Stimulated activated CD4-positive, alpha-beta T cell treated with anti-CD3 and anti-CD28 coated beads, TNF-alpha, amount 100 ng/mL, for 1 hour (primary cell): ENCODE results near the gene THRB.

ENCODE experiments used
- DNase-seq, 3 donors: peaks; one replicate each; pipeline ENCODE4 v3.0.0-alpha.2; 2020; ENCODE audit warnings: low read depth in 3 of 3, low spot score in 1 of 3

THRB gene

DNA sequence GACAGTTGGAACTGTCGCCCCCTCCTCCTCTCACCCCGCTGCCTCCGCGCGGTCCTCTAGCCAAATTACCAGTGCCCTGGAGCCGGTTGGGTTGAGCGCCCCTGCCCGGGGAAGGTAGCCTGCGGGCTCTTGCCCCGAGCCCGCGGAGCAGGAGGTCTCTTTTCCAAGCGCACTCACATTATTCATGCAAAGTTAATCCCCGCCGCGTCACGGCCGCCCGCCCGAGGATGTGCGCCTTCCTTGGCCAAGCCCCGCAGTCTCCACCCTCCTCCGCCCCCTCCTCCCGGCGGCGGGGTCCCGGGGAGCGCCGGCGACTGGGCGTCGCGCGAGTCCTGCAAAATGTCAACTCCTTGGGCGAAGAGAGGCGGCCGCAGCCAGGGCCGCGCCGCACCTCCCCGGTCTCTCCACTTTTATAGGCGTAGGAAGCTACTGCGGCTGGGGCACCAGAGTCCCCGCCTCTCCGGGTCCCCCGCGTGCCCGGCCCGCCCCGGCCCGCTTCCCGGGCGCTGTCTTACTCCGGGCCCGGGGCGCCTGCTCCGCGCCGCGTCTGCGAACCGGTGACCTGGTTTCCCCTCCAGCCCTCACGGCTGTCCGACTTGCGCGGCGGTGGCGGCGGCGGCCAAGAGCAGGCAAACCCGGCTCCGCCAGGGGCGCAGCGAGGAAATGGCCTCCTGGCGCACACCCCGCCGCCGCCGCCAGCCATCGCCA, at the start of gene THRB:
TSS of gene THRB (minus strand) at position 233 of the 708 bp plus-strand sequence.
- no peak for DNase-seq

DNA sequence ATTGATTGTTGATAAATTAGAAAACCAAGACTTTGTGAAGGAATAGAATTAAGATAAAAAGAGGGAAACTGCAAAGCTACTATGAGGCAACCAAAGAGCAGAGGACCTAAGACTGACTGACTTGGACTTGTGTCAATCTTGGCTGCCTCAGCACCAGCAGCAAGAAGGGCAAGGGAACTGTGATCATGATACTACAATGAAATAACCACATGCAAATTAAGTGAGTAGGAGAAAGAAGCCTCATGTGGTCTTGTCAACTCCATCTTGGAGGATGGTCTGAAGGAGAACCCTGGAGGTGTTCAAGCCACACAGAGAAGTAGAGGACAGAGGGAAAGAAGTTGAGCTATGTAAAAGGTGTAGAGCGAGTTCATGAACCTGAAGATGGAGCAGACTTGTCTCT, 47.3 kb upstream of the THRB start:
- no peak for DNase-seq

DNA sequence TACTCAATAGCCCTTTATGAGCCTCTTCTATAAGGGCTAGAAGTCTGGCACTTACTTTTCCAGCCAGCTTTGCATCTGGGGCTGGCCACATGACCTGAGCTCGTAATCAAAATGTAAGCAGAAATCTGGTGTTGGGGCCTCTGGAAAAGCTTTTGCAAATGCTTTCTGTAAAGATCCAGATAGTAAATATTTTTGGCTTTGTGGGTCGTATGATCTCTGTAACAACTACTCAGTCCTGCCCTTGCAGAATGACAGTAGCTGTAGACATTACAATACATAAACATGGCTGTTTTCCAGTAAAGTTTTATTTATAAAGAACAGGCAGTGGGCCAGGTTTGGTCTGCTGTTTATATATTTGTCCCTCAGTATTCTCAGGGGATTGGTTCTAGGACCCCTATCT, 46.2 kb upstream of the THRB start:
- DNase-seq: no peak

DNA sequence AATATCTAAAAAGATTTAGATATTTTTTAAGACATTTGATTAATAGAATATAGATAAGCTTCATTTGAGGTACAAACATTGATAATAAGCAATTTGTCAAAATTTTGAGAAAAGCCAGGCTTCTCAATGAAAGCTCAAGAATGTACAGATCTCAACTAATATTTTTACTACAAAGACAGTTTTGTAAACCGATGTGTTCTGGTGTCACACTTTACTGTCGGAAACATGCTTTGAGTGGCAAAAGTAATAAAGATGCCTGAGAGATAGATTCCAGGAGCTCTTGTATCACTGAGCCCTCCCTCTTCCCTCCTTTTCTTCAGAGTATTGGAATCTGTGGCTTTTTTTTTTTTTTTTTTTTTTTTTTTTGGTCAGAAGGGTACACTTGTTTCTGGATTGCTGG, 45.0 kb upstream of the THRB start:
- no peak for DNase-seq

DNA sequence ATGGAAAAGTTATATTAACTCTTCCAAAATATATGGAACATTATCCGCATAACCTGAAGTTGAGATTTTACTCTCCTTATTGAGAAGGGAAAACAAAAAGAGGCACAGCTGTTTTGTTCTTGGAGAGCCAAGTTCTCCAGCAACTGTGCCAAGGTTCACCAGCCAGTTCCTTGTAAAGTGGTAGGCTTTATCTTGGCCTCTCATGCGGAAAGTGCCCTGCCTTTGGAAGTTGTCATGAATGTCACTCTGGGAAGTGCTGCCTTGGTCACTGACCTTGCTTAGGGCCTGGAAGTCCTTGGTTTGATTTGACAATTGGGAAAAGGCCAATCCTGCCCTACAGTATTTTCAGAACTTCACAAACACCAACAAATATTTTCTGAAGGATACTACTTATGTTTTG, 44.2 kb upstream of the THRB start:
- no peak for DNase-seq

DNA sequence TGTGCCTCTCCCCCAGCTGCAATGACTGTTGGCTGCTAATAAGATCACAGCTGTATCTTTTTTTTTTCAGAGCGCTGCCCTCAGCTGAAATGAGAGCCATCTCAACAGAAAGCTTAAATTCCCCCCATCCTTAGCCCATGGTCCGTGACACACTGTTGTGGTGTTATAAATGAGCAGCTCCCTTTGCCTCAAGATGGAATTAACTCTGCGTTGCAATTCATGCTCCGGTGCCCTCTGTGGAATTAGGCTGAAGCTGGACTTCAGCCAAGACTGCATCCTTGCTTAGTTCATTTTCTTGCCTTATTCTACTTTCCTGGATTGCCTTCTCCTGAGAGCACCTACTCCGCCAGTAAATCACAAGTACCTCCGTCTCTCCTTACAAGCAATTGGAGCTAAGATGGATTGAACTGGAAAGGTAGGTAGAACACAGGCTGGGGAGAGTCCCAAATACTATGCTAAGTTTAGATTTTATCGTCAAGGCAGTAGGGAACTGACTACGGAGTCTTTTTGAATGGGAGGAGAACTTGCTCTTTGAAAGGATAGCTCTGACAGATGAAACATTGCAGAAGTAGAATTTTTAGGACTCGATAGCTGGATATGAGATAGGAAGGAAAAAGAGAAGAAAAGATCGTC, 39.0 kb upstream of the THRB start:
- no peak for DNase-seq

DNA sequence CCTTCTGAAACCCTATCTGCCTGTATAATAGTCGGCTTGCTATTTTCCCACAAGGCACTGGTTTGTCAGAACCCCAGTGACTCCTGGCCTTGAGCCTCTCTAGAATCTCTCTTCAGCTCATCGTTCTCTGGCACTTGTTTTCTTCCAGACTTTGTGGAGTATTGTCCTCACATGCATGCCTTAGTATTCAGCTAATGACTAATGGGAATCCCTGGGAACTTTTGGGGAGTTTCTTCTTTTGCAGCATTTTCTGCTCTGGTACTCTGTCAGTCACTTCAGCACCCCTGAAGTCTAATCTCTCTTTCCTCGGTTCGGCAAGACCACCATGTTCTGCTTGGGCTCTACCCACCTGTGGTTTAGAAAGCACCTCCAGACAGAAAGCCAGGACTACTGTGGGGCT, 35.8 kb upstream of the THRB start:
- no peak for DNase-seq

DNA sequence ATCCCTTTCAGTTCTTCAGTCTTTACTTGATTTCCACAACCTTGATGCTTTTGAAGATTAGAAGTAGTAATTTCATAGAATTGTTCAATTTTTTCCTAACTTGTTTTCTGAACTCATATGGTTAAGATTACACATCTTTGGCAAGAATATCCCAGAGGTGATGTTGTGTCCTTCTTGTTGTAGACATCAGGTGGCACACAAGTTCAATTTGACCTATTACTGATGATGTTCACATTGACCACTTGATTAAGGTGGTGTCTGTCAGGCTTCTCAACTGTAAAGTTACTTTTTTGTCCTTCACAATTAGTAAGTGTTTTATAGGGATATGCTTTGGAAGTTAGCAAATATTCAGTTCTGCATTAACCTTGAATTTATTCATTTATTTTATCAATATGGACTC, 34.6 kb upstream of the THRB start:
- no peak for DNase-seq

DNA sequence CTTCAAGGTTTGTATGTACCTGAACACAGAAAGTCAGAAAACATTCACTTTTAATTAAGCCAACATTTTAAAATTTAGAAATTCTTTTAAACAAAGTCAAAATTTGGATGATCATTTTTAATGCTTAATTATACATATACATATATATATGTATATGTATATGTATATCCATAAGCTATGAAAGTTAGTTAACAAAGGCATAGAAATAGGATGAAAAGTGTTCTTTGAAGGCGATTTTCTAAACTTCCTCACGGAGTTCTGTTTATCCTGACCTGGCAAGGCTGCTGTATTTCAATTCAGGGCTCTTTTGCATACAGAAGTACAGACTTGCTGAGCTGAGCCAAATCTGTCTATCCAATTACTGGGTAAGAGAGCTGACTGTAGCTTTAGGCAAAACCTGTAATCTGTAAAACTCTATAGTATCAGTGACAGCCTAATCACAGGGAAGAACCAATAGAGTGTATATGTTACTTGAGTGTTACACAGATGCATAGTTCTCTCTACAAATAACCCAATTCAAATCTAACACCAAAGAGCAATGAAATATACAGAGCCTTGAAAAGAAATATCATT, 32.1 kb upstream of the THRB start:
- DNase-seq: no peak

DNA sequence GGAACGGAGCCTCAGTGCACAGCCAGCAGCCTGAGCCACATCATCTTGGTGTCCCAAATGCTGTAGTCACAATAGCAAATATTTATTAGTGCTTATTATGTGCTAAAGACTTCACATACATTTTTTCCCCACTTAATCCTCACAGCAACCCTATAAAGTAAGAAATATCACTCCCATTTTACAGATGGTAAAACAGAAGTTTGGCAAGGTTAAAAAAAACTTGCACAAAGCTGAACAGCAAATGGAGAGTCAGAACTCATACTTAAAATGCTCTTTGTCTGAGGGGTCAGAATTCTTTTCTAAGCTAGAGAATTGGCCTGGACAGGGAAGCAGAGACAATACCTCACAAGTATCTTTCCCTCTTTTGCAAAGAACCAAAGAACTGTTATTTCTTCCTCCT, 30.9 kb upstream of the THRB start:
- no peak for DNase-seq

DNA sequence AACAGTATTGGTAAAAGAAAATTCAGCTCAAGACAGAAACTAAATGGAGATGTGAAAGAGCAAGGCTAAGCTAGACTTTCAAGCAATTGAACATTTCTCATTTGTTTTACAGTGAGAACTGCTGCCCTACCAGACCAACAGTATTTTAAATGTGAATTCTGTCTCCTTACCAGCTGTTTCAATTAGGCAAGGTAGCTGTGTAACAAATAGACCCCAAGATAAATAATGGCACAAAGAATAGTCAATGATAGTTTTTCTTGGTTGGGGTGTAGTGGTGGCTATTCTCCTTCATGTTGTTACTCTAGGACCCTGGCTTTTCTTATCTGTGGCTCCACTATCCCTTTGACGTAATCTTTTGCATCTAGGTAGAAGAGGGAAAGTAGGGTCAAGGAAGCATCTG, 30.4 kb upstream of the THRB start:
- no peak for DNase-seq

DNA sequence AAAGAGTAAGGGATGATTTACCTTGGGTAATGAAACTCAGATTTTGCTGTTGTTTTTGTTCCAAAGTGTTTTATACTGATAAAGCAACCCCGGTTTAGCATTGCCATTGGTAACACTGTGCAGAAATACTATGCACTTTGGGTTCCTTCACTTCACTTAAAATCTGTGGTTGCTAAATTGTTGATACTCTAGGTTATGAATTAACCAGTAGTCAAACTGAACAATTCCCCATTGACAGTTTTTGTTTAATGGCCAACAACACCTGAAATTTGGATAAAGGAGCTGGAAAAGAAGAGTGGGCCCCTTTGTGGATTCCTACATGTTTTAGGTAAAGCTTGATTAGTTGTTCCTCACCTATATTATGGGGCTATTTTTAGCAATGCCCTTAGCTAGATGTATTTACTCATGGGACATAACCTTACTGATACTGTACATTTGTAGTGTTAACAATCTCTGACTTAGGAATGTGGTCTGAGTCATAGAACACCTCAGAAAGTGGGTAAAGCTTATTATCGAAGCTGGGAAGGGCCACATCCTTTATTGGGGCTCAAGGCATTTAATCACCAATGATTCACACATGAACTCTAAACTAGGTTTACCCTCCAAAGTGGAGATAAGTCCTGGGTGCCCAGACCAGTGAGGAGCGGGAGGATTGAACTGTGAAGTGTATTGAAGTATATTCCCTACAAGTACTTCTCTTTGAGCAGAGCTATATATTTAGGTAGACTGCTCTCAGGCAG, 29.5 kb upstream of the THRB start:
- no peak for DNase-seq

DNA sequence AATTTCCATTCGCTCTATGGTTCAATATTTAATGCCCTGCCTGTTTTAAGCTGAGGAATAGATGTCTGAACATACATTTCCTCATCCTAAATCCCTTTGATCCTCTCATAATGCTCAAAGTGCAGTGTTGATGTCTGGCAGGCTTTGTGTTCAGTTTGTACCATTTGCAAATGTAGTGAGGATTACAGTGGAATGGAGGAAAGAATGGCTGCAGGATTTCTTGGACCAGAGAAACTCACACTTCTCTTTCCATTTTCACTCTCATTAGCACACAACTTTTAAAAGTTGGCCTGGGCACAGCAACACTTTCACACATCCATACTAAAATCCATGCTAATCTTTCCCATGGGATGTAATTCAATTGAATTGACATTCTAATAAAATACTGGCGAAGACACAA, 28.6 kb upstream of the THRB start:
- DNase-seq: no peak

DNA sequence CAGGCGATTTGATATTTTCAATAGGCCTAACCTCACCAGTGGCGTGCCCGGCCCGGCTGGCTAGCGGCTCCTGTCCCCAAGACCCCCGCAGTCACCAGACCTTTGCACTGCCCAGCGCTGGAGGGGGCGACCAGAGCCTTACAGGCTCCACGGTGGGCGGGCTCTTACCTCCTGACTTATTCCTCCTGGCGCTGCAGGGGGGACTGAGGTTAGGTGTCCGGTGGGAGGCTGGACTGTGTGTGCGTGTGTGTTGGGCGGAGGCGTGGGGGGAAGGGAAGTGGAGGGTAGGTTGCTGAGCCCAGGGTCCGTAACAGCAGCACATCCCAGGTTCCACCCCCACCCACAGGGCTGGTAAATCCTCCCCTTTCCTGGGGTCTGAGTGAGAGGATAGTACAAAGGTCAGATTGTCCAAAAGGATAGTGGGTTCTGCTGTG, 27.5 kb upstream of the THRB start:
- no peak for DNase-seq

DNA sequence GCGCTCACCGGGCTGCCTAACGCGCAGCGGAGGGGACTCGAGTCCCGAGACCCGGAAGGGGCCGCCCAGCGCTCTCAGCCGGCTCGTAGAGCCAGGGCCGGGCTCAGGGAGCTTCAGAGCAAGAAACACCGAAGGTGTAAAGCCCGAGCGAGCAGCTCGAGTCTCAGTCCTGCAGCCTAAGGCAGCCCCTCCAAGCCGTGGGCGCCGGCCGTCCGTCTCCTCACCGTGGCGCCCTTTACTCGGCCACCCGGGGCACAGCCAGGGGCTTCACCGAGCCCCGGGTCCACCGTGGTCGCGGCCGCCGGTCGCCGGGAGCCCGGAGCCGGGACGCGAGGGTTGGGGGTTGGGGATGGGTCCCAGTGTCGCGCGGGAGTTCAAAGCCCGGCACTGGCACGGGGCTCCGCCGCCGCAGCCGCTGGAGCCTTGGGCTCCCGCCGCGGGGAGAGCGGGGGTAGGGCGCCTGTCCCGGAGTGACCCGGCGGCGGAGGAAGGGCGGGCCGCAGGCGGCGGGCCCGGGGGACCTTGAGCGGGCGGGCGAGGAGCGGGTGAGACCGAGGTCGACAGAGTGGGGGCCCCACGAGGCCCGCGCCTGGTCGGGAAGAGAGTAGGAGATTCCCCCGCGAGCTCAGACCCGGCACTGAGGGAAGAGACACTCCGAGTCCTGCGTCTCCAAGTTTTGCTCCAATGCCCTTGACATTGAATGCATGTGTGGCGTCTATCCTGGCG, 26.9 kb upstream of the THRB start:
- DNase-seq: no peak

DNA sequence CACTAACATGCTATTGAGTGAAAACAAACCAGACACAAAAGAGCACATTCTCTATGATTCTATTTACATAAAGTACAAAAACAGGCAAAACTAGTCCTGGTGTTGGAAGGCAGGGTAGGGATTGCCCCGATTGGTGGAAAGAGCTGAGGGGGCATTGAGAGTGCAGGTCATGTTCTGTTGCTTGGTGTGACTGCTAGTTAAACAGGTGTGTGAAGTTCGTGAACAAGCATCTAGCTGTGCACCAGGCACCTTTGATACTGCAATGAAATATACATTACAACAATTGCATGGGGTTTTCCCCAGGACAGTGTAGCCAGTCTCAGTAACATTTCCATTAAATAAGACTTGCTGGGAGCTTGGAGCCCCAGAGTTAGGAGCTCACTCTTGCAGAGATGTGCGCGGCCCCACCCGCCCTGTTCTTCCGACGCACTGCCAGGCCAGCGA, 26.3 kb upstream of the THRB start:
- no peak for DNase-seq

DNA sequence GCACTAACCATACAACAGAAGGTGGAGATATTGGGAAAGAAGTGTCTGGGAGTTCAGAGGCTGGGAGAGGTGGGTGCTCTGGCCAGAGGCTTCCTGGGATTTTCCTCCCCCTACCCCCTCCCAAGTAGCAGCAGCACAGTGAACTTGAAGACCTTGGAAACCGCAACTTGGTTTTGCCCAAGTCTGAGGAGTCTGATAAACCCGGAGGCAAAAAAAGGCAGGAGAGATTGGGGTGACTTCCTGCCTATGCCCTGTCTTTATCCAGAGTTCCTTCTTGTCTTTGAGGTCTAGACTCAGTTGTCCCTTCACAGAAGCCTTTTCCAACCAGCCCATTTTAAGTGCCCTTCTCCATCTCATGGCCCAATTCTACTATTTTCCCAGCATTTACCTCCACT, 25.4 kb upstream of the THRB start:
- no peak for DNase-seq

DNA sequence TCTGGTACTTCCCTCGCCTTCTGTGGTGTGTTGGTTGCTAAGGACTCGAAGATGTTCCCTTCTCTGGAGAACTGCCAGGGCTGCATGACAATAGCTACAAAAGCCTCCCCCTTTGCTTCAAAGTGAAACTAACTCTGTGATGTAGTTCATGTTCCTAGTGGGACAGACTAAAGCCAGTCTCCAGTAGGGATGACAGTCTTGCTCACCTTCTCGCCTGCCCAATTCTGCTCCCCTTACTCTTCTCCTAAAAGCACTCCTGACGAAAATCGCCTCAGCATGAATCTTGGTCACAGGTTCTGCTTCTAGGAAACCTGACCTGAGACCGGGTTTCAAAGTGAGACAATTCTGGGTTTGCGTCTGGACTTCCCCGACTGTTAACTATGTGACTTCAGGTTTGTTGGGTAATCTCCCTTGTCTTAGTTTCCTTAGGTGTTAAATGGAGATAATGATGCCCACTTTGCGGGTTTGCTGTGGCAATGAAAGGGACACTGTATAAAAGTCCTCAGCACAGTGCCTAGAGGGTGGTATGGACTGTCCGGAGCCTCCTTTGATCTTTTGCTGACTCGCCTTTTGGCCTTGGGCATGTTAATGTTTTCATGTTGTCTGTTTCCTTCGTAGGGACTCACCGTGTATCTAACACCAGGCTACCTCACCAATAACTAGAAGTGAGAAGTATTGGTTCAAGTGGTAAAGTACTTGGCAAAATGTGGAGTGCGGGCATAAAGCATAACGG, 24.9 kb upstream of the THRB start:
- DNase-seq: no peak

DNA sequence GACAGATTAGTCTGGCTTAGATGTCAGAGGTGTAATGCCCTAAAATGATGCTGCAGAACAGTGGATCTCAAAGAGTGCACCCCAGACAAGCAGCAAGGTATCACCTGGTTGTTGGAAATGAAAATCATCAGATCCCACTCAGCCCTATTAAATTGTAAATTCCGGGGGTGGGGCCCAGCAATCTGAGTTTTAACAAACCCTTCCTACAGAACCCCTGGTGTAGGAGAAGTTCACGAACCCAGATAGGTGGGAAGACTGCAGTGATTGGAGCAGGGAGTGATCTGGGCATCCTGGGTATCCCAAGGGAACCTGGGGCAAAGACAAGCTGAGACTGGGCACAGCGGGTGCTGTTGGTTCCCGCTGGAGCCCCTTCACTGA, 24.3 kb upstream of the THRB start:
- no peak for DNase-seq

DNA sequence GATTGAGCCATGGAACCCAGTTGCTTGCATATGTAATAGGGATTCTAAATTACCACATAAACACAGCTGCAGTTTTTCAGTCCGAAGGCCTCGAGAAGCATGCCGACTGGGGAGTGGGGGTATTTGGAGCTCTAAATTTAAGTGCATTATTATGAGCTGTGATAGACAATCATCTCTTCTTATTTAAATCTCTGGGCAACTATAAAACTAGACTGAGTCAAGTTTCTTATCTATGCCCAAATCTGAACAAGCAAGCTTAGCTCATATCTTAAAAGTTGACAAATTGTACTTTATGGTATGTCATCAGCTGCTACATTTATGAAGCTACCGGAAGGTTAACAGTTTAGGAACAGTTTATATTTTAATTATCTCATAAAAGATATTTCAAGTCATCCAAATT, 19.5 kb upstream of the THRB start:
- DNase-seq: no peak

DNA sequence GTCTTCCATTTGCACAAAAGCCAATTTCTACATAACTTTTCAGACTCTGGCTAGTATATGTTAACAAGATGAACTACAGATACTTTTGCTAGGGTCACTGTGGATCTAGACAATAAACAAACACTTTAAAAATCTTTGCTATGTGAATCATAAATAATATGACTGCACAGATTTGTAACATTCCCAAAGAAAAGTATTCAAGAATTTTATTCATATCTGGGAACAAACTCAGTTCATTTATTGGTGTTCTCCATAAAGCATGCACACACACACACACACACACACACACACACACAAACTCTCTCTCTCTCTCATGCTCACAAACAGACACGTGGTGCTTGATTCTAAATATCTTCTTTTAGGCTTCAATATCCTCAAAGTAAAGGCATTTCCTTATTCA, 18.8 kb upstream of the THRB start:
- no peak for DNase-seq
